ENCODE results near the gene ABCB11.
"Not testable (repeated sequence)": the region's sequence is repeated elsewhere in the genome, so short reads cannot be mapped to it uniquely, and the experiment has no call there.

DNA sequence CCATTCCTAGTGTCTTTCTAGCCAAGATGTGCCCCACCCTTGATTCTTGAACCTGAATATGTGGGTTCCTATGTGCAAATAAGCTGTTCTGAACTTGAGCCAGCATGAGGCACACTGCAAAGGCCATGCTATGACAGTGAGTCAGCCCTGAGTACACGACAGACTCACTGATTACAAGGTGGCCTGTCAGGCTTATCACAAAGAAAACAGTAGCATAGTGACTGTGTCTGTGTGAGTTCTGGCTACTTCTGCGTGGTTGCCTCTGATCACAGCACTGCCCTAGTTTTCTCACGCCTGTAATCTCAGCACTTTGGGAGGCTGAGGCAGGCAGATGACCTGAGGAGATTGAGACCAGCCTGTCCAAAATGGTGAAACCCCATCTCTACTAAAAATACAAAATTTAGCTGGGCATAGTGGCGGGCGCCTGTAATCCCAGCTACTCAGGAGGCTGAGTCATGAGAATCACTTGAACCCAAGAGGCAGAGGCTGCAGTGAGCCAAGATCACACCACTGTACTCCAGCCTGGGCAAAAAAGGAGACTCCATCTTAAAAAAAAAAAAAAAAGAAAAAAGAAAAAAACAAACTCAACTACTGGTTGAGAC, 18.8 kb downstream of the ABCB11 start:
- TF ChIP-seq, protein P1, sequence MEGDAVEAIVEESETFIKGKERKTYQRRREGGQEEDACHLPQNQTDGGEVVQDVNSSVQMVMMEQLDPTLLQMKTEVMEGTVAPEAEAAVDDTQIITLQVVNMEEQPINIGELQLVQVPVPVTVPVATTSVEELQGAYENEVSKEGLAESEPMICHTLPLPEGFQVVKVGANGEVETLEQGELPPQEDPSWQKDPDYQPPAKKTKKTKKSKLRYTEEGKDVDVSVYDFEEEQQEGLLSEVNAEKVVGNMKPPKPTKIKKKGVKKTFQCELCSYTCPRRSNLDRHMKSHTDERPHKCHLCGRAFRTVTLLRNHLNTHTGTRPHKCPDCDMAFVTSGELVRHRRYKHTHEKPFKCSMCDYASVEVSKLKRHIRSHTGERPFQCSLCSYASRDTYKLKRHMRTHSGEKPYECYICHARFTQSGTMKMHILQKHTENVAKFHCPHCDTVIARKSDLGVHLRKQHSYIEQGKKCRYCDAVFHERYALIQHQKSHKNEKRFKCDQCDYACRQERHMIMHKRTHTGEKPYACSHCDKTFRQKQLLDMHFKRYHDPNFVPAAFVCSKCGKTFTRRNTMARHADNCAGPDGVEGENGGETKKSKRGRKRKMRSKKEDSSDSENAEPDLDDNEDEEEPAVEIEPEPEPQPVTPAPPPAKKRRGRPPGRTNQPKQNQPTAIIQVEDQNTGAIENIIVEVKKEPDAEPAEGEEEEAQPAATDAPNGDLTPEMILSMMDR (IDR thresholded peaks at IDR 0.05): not testable (repeated sequence)
- not testable (repeated sequence) for TF ChIP-seq POLR2A (IDR thresholded peaks at IDR 0.05)
